Endodermal cell (in vitro differentiated cells): ENCODE measurements around the gene CERS6. TPM values are rescaled to one million over a fixed set of nuclear protein-coding genes. Genes with fewer than 3 reads are reported as not detected.

Experiments
- DNase-seq: peaks from one replicate; pipeline ENCODE4 v3.0.0-alpha.2; 2017
- H3K27ac ChIP-seq: 2 replicates; pipeline ENCODE4 v1.5.1; 2013; ENCODE audit warnings: mild to moderate bottlenecking, low read depth, low read length, moderate library complexity
- H3K27me3 ChIP-seq: 2 replicates; pipeline ENCODE4 v1.6.1; 2013; ENCODE audit warnings: mild to moderate bottlenecking, low read length, moderate library complexity; ENCODE audit not compliant: insufficient read depth, control insufficient read depth, poor library complexity, severe bottlenecking
- H3K36me3 ChIP-seq: 2 replicates; pipeline ENCODE4 v1.7.0; 2013; ENCODE audit warnings: mild to moderate bottlenecking, low read length, moderate library complexity; ENCODE audit not compliant: control insufficient read depth, insufficient read depth
- H3K4me1 ChIP-seq: one replicate; pipeline ENCODE4 v1.7.0; 2013; ENCODE audit warnings: low read length; ENCODE audit not compliant: control insufficient read depth, insufficient read depth
- H3K4me3 ChIP-seq: 2 replicates; pipeline ENCODE4 v1.5.1; 2013; ENCODE audit warnings: mild to moderate bottlenecking, low read length, moderate library complexity
- H3K9ac ChIP-seq: 2 replicates; pipeline ENCODE4 v1.6.1; 2013; ENCODE audit warnings: mild to moderate bottlenecking, low read length, moderate library complexity; ENCODE audit not compliant: poor library complexity, severe bottlenecking; ENCODE audit errors: extremely low read depth
- H3K9me3 ChIP-seq: 2 replicates; pipeline ENCODE4 v1.6.1; 2013; ENCODE audit warnings: mild to moderate bottlenecking, low read length, moderate library complexity; ENCODE audit not compliant: control insufficient read depth
- H3K27ac Mint-ChIP-seq: 2 replicates; pipeline ENCODE4 v1.8.0; 2020; ENCODE audit warnings: mixed read lengths
- H3K27me3 Mint-ChIP-seq: 2 replicates; pipeline ENCODE4 v1.8.0; 2021; ENCODE audit warnings: mild to moderate bottlenecking, mixed read lengths; ENCODE audit not compliant: insufficient read depth
- H3K36me3 Mint-ChIP-seq: 2 replicates; pipeline ENCODE4 v1.8.0; 2020; ENCODE audit warnings: low read depth, mixed read lengths
- H3K4me1 Mint-ChIP-seq: 2 replicates; pipeline ENCODE4 v1.8.0; 2020; ENCODE audit warnings: mixed read lengths
- H3K4me3 Mint-ChIP-seq: 2 replicates; pipeline ENCODE4 v1.8.0; 2020; ENCODE audit warnings: mild to moderate bottlenecking, moderate library complexity, mixed read lengths
- H3K9me3 Mint-ChIP-seq: 2 replicates; pipeline ENCODE4 v1.8.0; 2020; ENCODE audit warnings: mild to moderate bottlenecking, mixed read lengths
- CTCF ChIP-seq: fragments of 200-600 bp; sonication (generic); conservative IDR thresholded peaks from 2 replicates; pipeline ENCODE4 v1.5.0; 2021; ENCODE audit warnings: antibody characterized with exemption, mild to moderate bottlenecking
- WGBS, 2 experiments: methylation state at CpG; one replicate each; pipeline versions ENCODE4 v1.1.5 to v1.1.7; 2013; ENCODE audit warnings: missing lambda C conversion rate in 2 of 2, mixed read lengths in 1 of 2; ENCODE audit not compliant: insufficient coverage in 1 of 2, insufficient read length in 1 of 2; 5-methylcytosine and 5-hydroxymethylcytosine counted together
- total RNA-seq, 2 donors: library from RNA; stranded (reverse); fragmentation: NEBNext Ultra II Directional in 1 of 2; extraction: Animal tissue kit (Norgen Biotek cat#: 25700) in 1 of 2; gene quantifications; 2 replicates in 1 of 2; 3 replicates in 1 of 2; pipeline ENCODE4 v1.2.1, GENCODE V29; 2021

The CERS6 gene
- total RNA-seq, 2 donors from 2014 or later: 41.3 to 52.0 TPM

DNA sequence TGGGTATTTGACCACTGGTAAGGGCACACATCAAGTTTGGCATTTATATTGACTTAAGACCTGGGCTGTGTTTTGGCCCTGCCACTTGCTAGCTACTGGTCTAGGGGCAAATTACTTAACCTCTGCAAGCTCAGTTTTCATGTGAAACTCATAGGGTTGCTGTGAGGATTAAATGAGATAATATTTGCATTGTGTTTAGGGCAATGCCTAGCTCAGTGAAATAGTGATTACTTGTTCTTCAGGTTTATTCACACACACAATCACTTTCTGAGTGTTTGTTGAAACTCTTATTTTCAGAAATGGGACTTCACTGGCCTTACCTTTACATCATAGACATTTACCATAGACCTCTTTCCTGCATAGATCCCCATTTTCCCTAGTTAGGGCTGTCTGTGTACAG, 12.3 kb downstream of the CERS6 start:
- H3K9me3 ChIP-seq: no peaks in the 10 kb centered on the region
- H3K9ac ChIP-seq: no peak overlapping the region
- Mint-ChIP-seq H3K9me3 (no peaks in the 10 kb centered on the region), H3K4me3 (no peak overlapping the region), H3K4me1 (peaks cover 70% of the 10 kb centered on the region), H3K36me3 (no peaks in the 10 kb centered on the region), H3K27me3 (no peaks in the 10 kb centered on the region), H3K27ac (no peak overlapping the region)
- no peak overlapping the region for H3K4me3 ChIP-seq
- H3K4me1 ChIP-seq: peaks cover 37% of the 10 kb centered on the region
- no peaks in the 10 kb centered on the region for H3K36me3 ChIP-seq
- TF ChIP-seq CTCF: no peak
- no peak overlapping the region for H3K27ac ChIP-seq
- no peak for DNase-seq
- H3K27me3 ChIP-seq: no peaks in the 10 kb centered on the region

DNA sequence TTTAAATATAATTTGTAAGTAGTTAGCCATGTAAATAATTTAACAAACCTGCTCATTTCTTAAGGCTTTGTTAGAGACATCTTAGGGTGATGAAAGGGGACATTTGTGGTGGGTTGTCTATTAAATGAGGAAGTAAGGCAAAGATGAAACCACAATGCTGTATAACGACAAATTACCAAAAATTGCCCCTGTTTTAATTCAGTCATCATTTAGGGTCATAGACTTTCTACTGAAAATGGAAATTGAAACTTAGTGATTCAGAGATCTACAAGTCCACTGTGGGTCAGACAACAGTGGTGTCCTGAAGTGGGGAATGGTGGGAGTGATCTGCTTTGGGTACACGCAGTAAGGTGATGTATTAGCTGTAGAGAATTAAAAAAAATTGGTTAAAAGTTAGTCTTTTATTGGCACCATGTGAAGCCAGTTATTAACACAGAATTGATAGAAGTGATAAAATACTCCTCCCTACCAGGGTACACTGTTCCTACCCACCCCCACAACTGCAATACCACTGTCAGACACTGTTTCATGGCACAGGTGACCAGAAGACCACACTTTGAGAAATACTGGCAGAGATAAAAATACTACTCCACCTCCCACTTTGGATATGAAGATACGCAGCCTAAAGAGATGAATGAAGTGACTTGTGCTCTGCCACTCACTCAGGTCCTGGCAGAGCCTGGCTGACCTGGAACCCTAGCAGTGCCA, 13.4 kb downstream of the CERS6 start:
- Mint-ChIP-seq H3K36me3 (no peaks in the 10 kb centered on the region), H3K4me1 (peaks cover 69% of the 10 kb centered on the region), H3K4me3 (no peak overlapping the region), H3K27ac (no peak overlapping the region), H3K27me3 (no peaks in the 10 kb centered on the region), H3K9me3 (no peaks in the 10 kb centered on the region)
- Histone ChIP-seq H3K4me1 (peaks cover 37% of the 10 kb centered on the region), H3K27ac (no peak overlapping the region), H3K27me3 (no peaks in the 10 kb centered on the region), H3K4me3 (no peak overlapping the region), H3K9me3 (no peaks in the 10 kb centered on the region), H3K36me3 (no peaks in the 10 kb centered on the region), H3K9ac (no peak overlapping the region)
- whole genome bisulfite sequencing, 2 experiments: 94 to 100% methylated on average over 2 to 3 of the region's 3 CpGs
- DNase-seq: no peak
- peak; percentile 12 for TF ChIP-seq CTCF

DNA sequence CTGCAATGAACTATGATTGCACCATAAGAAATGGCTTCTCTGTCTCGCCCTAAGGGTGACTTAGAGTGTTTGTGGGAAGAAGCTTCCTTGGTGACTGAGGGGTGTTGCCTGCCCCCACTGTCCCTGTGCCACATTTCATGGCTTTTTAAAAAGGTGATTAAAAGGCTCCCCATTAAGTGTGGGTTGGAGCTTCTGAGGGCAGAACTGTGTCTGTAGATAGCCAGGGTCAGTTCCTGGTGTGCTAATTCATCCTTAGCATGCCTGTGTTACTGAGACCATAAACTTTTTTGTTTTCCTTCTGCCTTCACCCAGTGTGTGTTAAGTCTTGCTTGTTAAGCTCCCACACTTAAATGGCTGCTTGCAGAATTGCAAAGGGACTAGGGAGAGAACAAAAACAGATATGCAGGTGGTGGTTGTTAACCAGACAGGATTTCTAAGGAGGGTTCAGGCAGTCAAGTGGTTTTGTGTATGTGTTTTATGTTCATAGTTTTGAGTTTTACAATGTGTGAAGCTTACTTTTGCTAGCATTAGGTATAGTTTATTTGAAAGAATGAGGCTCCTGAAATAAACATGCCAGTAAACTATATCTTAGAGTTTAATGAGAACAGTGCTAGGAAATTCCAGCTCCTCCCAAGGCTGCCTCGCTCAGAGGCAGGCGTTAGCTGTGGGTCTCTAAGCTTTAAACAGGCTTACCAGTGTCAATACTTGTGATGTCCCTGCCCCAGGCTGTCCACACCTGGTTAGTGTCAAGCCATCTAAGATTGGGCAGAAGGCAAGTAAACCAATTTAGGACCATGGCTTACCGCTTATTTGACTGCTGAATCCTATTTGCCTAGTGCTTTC, 14.5 kb downstream of the CERS6 start:
- Mint-ChIP-seq H3K36me3 (no peaks in the 10 kb centered on the region), H3K27me3 (no peaks in the 10 kb centered on the region), H3K4me1 (peaks cover 59% of the 10 kb centered on the region), H3K27ac (peak overlapping the region; percentile 74), H3K4me3 (no peak overlapping the region), H3K9me3 (no peaks in the 10 kb centered on the region)
- H3K4me1 ChIP-seq: peaks cover 33% of the 10 kb centered on the region
- TF ChIP-seq CTCF: no peak
- DNase-seq: peak; percentile 73
- no peaks in the 10 kb centered on the region for H3K27me3 ChIP-seq
- no peak overlapping the region for H3K9ac ChIP-seq
- no peaks in the 10 kb centered on the region for H3K36me3 ChIP-seq
- H3K27ac ChIP-seq: peak overlapping the region; percentile 4
- 31 to 52% methylated on average over 3 to 4 of the region's 4 CpGs for WGBS, 2 experiments
- no peaks in the 10 kb centered on the region for H3K9me3 ChIP-seq
- peak overlapping the region; percentile 6 for H3K4me3 ChIP-seq
